NCI-H460 (cell line): ENCODE data around the gene SERPINI1. TPM values are rescaled to one million over a fixed set of nuclear protein-coding genes. Genes with fewer than 3 reads are reported as not detected.

Experiments
- DNase-seq: peaks from one replicate; pipeline ENCODE4 v3.0.0-alpha.2; 2016; ENCODE audit warnings: low read depth; ENCODE audit errors: extremely low read depth
- total RNA-seq: library from RNA; depleted of rRNA; stranded (reverse); fragments of >200 nt; shearing (Covaris generic); gene quantifications from 2 replicates; pipeline ENCODE4 v1.2.3, GENCODE V29; 2014

Gene SERPINI1
- total RNA-seq, 1 experiment from 2014 or later: 1.5 TPM

DNA sequence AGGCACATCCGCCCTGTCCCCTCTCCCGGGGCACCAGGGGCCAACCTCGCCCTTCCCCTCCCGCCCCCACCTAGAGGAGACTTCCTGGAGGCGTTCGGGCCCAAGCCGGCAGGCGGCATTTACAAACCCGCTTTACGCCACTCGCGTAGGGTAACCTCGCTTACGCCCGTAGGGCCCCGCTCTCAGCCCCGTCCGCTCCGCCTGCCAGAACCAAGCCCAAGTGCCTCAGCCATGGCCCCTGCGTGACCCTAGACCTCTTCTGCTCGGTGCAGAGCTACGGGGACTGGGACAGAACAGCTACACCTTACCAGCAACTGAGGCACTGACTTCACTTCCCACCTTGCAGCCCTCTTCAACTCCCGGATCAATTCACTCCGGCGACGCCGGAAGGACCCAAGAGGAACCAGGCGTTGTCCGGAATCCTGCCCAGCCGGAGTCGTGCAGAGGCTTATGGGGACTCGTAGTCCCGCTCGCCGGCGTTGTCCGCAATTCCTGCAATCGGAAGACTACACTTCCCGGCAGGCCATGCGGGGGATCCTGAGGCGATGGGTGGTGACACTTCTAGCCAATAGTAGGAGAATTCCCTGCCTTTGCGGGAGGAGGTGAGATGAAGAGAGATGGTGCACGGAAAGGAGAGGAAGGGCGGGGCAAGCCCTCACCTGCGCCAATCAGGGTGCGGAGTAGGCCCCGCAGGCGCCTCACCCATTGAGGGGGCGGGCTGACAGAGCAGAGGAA is 856 bp upstream of the SERPINI1 start, which contains the start of gene PDCD10:
Gene PDCD10, minus strand, starts transcription at position 395 of the 735 bp plus-strand sequence. CDS start 14,735 bp downstream, outside the sequence.
- DNase-seq: peak; percentile 96

DNA sequence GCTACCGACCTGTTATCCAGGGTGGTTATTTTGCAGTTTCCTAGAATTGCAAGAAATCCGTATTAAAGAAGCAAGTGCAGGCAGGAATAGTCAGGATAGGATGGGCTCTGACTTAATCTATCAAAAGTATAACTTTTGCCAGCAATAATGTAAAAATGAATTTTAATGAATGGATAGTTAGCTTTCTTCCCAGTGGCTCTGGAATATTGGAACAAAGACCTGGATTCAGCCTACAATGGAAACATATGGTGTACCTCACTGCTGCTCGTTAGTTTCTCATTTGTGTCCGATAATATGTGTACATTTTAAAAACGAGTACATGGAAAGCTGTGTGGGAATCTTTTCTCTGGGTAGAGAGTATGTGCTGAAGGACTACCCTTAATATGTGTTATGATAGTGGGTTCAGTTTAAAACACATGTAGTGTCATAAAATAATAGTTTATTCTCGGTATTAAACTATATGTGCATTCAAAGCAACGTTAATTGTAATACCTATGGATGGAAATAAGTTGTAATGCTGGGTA is 805 bp downstream of the SERPINI1 start:
- no peak for DNase-seq

DNA sequence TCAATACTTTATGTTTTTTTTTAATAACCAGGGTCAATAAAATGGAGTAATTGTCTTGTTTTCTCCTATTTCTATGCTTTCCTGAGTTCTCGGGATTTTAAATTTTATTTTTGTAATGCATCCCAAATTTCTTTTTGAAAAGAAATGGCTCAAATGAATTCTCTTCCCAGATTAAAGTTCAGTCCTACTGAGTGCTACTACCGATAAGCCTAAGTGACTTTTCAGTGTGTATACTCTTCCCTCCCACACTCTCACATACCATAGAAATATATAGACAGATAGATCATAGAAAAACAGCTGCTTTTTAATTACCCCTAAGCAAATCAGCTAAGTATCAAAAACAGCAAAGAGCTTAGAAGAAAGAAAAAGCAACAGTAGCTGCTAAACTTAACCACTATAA is 1.5 kb downstream of the SERPINI1 start:
- DNase-seq: no peak

DNA sequence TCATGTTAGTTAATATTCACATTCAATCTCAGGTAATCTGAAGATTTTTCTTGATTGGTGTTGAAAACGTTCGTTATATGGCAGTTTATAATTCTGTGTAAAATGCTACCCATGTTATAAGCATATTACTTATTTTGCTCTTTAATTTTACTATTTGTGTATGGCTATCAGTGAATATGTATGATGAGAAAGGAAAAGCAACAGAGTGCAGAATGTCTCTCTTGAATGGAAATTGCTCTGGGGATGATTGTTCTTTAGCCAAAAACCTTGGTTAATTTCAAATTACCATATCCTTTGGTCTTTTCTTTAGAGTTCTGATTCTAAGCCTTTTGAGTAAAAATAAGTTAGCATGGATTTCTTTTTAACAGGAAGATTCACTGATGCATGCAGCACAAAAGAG is 2.5 kb downstream of the SERPINI1 start:
- DNase-seq: no peak

DNA sequence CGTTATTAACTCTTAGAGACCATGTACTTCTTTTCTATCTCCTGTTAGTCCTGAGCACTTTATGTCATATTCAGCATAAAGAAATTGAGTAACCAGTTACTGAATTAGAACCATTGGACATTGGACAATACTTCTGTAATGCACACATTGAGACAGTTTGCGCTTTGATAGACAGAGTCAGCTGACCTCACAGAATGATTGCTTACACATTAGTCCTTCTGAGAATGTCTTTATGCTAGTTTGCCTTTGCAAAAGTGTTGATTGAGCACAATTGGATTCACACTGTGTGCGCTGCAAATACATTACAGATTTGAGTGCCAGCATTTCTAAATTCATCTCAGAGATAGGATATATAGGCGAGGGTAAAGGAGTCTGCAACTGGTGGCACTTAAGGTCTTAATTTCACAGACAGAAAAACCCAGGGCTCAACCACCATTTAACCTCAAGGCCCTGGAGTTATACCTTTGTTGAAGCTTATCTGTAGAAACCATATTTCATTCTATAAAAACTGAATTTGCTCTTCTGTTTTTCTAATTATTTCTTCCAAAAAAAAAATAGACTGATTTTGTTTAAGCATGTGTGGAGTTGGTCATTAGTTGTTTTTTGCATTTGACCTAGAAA is 3.8 kb downstream of the SERPINI1 start:
- no peak for DNase-seq

DNA sequence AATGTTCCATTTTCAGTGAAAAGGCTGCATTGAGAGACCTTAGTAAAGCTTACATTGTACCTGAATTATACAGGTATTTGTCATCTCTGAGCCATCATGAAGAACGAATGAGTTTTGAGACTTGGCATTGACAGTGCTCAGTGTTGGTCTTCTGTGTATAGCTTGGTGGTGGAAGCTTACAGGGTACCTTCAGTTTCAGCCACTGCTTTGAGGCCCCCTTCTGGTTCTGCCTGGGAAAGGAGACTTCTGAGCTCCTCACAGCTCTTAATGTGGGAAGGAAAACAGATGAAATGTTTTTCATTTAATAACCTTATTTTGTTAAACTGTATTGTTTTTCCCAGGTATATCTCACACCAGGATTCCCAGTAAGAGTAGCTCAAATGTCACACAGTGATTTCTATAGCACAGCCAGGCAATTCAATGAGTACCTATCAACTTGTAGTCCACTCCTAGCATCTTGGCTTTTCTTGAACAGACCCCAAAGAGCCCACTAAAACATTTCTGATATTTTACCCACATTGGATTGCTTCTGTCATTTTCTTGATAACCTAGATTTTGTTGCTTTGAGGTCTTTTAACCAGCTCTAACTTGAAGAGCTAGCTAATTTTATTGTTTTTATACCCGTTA is 5.6 kb downstream of the SERPINI1 start:
- no peak for DNase-seq

DNA sequence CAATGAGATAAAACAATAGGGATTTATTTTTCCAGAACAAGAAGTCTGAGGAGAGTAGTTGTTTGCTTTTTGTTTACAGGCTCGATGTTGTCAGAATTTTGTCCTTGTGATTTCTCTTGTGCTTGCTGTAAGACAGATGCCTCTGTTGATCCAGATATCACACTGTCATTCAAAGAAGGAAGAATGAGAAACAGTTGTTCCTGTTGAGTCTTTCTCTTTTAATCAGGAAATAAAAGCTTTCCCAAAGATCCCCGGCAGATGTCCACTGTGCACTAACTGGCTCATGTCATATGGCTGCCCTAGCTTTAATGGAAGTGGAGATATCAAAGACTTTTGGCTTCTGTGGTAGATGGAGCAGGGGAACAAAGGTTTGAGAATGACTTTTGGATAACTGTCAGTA is 6.8 kb downstream of the SERPINI1 start:
- no peak for DNase-seq

DNA sequence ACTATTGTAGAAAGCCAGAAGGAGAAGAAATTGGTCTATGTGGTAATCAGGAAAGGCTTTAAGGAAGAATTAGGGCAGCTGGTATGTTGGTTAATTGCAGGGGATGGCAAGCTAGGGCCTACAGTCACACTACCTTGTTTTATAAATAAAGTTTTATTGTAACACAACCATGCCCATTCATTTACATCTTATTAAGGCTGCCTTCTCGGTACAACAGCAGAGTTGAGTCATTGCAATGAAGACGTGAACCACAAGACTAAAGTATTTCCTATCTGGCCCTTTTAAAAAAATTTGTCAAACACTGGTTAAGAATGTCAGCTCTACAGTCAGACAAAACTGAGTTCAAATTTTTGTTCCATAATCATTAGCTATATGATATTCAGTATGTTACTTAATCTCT is 8.3 kb downstream of the SERPINI1 start:
- no peak for DNase-seq

DNA sequence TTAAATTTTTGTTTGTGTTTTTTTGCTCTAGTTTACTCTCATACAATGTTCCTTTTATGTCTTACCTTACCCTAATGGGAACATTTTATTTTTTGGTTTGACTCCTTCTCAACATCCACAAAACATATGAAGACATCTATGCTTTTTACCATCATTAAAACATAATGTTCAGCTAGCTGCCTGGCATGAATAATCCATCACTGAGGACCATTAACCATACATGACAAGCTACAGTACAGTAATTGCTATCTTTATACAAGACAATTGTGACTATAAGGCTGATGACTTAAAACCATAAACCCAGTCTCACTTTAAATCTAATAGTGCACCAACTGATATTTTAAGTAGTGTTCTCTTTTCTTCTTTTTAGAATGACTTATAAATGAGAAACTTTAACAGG is 13.7 kb downstream of the SERPINI1 start:
- DNase-seq: no peak

DNA sequence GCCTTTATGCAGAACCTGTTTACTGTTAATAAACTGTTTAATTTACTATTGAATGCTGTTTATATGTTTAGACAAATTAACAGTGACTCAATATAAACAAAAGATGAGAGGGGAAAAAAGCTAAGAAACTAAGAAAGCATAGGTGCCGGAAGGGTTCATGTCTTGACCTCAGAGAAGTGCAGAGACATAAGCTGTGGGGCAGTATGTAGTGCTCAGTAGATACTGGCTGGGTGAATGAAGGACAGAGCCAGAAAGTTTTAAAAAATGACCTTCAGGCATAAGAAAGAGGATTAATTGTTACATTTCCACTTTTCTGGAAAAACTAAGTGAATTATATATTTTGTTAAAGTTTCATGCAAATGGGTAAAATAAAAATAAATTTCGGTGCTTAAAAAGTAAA is 14.2 kb downstream of the SERPINI1 start:
- no peak for DNase-seq

DNA sequence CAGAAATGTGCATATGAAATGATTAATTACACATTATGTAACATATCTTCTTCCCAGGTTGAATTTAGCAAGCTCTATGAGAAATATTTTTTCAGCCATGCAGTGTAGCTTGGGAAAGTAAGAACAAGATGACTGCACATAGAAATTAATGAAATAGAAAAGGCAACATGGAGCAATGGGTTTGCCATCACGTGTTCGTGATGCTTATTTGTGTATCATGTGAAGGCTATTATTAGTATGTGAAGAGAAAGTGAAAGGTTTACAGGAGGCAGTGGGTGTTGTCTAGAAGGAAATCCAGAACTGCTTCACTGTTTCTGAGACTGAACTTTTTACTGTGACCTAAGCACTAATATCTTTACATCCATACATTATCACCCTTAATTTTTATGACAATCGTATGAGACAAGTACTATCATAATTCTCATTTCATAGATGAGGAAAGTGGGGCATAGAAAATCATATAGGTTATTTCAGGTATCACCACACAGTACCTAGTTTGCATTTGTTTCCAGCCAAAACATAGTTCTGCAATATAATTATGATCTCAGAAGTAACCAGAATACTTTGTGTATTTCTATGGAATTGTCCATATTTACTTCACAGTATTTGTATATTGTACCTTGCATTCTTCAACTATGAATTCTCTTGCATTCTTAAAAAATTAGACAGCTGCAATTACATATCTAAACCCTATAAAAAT is 14.9 kb downstream of the SERPINI1 start:
- no peak for DNase-seq

DNA sequence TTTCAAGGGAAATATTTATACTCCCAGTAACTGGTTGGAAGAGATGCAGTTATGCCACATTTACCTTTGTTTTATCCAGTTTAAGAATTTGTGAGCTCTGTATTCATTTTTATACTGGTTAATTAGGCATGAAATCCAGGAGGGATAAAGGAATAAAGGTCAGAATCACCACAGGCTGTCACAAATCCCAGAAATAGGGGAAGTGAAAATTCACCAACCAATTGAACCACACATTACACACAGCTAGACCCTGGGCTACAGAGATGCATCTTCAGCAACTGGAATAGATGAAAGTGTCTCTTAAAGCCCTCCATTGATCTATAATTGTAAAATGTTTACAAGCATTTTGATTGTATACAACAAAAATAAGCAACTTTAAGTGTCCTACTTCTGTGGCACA is 18.5 kb downstream of the SERPINI1 start:
- no peak for DNase-seq

DNA sequence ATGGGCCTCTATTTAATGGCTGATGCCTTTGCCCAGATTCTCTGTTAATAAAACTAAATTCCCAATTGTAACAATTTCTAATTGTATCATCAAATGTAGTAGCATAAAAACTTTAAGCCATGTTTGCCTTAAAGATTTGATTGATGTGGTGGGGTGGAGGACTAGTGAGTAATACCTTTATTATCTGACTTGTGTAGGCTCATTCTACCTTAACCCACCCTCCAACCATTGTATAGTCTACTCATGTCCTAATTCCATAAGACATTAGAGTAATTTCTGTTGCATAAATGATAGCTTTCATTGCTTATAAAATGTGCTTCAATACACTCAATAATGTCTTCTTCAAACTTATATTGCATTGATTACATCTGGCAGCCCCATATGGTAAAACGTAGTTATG is 25.8 kb downstream of the SERPINI1 start:
- no peak for DNase-seq

DNA sequence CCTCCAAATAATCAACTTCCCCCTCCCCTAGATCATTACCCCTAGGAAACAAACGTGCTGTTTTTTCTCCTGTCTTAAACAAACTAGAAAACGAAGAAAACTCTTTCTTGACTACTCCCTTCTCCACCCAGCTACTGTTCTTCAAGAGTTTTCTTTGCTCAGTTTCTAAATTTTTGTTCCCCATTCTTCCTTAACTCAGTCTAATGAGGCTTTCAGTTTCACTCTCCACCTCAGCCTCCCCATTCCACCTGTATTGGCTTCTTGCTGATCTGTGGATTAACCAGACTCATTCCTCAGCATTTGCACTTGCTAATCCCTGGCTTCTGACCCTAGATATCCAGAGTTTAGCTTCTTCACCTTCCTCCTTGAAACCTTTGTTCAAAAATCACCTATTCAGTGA is 26.8 kb downstream of the SERPINI1 start:
- no peak for DNase-seq

DNA sequence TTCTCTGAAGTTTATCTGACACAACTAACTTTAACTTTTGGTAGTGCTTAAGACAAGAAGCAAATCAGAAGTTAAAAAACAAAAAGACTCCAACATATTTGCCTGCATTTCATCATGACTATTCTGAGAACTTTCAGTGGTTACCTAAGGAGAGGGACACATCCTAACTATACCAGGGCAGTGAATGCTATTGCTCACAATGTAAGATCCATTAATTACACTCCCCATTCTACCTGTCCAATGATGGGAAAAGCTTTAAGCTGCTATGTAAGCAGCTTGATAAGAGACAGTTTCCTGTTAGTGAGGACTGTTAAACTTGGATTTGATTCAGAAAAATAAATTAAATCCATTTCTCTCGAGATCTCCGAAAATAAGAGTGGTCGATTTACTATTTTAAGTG is 37.5 kb downstream of the SERPINI1 start:
- DNase-seq: no peak

DNA sequence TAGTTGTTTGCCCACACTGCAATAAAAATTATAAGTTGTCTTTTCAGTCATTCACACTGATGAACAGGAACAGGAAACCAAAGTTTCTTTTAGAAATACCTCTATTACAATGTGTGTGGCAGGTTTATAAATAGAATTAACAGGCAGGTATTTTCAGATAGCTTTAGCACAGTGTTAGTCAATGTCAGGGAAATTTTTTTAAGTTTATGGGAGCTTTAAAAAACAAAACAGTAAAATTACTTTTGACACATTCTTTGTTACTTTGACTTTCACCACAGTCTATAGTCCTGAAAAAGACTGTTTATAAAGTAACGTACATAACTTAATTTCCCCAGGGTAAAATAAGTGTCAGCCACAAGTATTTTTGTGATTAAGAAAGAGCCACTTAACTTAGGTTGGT is 38.1 kb downstream of the SERPINI1 start:
- DNase-seq: no peak

DNA sequence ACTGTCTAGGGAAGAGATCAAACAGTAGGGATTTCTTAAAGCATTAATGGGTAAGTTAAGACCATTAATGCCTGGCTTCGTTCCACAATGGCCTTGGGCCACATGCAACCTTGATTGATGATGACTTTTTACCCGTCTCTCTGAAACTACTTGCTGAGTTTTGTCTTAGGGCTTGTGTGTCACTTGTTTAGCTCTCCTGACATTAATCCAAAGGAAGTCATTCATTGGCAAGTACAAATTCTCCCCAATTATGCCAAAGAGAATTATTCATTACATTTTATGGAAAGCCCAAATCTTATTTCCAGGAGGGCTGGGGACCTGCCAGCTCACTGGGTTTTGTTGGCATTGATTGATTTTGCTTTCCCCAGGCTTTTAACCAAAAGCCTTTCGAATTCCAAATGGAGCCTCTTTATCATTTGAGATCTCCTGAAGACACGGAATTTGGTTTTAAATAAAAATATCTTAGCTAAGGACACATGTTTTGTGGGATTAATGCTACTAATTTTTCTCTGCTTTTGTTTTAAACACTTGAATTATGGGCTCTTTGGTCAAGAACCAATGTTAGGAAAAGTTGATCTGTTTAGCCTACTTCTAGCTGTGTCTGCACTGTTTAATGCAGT is 40.7 kb downstream of the SERPINI1 start:
- DNase-seq: no peak

DNA sequence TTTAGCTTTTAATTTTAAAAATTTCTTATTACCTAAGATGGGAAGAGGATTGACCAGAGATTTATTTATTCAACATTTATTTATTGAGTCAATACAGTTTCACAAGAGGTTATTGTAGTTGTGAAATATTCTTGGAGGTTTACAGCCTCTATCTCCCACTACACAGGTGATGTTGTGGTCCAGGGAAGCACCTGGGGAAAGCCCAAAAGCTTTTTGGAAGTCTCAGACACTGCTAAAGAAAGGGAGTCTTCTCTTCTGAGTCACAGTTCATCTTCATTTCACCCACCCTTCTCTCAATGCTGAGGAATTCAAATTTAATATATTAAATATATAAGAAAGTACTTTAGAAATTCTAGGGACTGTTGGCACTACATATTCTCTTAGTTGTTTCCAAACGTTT is 41.8 kb downstream of the SERPINI1 start:
- DNase-seq: no peak

DNA sequence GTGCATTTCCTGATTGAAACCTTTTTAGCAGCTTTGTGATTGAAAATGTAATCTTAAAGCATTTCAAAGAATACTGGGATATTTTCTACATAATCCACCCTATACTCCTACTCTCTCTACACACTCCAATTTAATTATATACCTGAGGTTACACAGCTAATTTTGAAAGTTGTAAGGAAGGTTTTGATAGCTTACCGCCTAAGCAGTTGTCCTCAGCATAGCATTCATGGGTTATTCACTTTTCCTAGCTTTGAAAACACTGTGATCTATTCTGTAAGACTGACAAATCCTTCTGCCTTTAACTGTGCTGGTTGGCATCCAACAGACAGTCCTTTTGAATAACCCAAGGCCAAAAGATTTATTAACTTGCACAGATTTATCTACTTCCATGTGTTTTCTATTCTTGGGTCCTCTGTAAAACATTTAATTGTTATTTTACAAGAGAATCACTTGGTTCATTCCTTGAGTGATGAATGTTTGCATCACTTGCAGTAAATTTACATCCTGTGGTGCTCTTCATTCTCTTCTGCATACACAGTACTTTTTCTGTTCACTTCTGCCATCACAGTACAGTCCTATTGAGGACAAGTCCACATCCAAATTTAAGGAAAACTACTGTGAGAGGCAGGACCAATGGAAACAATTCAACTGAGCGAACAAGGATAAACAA is 44.8 kb downstream of the SERPINI1 start:
- DNase-seq: no peak

DNA sequence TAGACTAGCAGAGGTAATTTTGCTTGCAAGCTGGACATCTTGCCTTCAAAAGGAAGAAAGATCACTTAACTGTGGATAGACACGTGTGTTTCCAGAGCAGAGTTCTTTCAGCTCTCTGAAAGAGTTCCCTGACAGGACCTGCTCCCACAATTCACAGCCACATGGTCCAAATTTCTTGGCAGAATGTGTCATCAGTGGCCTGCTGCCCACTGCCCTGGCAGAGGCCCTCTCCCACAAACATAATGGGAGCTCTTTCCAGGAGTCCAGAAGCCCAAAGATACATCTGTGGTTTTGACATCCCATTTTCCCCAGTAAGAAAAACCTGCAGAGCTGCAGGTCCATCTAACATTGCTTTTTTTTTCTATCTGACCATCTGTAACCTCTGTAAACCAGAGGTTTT is 48.3 kb downstream of the SERPINI1 start:
- no peak for DNase-seq
